Measurements from ENCODE around the gene DDTL.

The DDTL gene

DNA sequence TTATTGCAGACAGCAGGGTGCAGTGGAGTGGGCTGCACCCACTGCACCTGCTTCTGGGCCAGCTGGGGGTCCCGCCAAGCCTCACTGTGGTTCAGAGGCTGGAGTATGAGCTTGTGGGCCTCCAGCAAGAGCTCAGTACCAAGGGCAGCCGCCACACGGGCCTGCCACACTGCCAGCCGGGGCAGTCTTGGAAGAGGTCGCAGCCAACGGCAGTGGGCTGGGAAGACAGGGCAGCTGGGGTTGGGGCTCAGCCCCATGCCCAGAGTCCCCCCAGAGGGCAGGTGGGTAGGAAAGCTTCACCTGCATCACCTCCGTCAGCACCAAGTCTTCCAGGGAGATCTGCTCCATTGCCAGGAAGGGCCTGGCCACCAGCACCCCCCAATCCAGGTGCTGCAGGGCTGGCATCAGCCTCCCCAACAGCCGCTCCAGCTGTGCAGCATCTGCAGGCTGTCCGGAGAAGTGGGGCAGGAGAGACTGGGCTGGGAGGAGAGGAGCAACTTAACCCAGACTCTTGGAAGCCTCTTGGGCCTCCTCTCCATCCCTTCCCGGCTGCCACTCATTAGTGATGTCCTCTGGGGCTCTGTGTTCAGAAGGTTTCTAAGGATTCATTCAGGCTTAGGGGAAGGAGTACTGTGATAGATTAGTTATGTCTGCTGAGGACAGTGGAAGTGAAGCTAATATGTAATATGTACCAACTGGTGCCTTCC lies 39.7 kb downstream of the DDTL start:
- DNase-seq (ENCODE audit: low read depth, low spot score) = no peak

DNA sequence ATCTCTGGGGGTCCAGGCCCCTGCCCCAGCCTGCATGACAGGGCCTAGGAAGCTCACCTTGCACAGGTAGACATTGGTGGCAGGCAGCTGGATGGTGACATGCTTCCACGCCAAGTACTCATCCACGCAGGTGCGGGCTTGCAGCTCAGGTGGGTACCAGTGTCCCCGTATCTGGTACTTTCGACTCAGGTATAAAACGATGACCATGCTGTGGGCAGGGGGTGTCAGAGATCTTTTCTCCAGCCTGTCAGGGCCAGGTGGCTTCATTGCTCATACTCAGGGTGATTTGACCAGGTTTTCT lies 40.2 kb downstream of the DDTL start:
- DNase-seq (ENCODE audit: low read depth, low spot score) = no peak

DNA sequence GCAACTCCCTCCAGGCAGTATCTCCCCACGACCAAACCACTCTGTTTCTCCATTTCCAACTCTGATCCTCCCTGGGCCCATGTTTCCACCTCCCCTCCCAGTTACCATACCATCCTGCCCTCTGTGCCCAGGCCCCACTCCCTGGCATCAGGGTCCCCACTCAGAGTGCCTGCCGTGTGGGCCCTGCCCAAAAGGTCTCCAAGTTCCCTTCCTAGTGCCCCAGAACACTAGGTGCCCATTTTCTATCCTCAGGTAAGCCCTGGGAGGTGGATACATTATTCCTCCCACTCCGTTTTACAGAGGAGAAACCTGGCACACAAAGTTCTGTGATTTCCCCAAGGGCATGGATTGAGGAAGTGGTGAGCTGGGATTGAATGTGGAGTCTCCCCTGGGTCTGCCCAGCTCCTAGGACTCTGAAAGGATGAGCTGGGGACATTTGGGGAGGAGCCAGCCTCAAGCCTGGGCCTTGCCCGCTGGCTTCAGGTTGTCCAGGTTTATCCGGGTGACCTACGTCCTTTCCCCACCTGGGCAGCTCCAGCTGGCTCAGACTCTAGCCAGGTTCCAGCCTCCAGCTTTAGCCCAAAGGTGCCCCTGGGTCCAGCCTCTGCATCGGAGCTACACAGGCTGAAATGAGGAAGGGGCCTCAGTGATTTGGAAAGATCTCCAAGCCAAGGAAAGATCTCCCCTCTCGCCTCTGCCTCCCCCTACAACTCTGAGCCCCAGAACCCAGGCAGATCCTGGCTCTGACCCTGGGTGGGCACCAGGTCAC lies 40.7 kb downstream of the DDTL start:
- DNase-seq (ENCODE audit: low read depth, low spot score) = no peak

DNA sequence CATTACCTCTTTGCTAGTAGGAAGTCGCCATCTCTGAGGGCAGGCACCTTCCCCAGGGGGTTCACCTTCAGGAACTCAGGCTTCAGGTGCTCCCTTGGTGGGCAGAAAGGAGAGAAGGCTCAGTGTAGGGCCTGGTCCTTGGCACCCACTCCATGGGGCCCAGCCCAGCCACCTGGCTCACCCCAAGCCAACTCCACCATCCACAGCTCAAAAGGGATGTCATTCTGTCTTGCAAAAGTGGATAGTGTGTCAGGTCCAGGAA lies 41.3 kb downstream of the DDTL start:
- no peak for DNase-seq (ENCODE audit: low read depth, low spot score)

DNA sequence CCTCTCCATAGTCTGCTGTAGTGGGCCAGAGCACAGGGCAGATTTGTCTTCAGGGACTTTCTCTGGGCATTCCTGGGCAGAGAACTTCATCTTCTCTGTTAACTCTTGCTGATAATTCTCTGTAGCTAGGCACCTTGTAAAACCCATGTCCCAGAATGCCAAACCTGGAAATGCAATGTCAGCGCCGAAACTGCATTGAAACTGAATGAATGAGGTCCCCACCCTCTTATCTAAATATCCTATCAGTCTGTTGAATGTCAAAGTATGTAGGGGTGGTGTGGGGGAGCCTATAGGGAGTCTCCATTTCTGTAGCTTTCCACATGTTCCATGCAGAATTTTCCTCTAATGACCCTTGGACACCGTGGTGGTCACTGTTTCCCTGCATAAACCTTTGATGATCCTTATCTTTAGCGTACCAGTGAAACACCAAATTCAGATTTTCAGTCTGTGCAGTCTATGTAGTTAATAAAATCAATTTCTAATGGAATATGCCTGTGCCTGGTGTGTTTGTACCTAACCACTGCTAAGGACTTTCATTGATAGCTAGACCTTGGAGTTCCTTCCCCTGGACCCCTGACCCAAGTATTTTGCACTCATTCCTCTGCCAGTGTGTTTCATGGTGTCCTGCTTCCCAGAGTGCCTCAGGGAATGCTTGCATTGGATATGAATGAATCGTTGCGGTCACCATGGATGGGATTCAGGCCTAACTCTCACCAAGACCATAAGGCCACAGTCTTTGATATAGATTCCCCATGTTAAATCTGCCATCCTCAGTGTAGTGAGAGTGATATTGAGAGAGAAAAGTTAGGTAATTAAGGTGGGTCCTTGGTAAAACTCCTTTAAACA lies 41.9 kb downstream of the DDTL start:
- no peak for DNase-seq (ENCODE audit: low read depth, low spot score)

DNA sequence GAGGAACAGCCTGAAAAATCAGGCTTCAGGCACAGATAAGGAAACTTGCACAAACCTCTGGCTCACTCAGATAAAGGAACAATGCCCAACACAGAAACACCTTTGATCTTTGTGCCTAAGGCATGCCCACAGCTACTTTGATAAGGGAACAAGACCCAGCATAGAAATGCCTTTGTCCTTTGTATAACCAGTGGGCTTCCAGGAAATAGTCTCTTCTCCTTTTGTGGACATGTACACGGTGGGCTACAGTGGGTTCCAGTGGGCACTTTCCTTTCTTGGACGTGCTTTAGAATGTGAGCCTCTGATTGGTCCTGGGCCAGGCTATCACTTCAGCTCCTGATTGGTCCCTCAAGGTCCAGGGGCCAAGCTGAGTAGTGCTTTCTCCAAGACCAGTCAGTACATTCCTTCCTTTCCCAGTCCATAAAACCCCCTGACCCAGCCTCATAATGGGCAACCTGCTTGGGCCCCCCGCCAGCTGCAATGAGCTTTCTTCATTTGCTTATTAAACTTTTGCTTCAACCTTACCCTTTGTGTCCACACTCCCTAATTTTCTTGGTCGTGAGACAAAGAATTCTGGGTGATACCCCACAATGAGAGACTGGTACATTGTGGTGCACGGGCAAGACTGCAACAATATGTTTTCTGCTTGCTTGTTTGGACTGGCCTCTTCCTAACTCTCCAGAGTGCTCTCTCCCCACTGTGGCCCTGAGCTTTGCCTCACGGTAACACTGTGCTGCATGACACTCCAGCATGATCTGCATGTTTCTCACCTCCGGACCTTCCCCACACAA lies 42.7 kb downstream of the DDTL start:
- no peak for DNase-seq (ENCODE audit: low read depth, low spot score)

DNA sequence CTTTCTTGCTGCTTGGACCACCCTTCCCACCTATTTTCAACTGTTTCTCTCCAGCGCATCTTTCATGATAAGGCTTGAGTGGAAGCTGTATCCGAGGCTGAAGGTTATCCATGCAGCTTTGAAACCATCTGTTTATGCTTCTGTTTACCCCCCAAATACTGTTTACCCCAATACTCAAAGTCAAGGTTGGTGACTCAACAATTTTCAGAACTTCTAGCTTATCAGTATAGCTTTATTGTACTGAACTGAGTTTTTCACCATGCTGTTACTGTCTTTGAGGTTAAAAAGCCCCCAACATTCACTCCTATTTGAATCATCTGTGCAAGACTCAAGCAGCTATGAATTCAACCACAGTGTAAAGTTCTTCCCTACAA lies 43.3 kb downstream of the DDTL start:
- DNase-seq (ENCODE audit: low read depth, low spot score) = no peak

DNA sequence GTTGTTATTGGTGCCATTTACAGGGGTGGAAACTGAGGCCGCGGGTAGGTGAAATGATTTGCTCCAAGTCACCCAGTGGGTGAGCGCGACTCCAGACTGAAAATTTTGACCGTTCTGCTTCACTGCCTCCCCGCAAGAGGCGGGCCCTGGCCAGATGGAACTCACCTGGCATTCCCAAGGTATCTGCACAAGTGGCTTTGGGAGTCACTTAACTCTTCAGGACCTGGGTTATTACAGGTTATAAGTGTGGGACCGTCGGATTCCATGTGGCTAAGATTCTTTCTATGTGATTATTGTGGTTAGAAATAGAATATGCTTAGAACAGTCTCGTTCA lies 45.0 kb downstream of the DDTL start:
- no peak for DNase-seq (ENCODE audit: low read depth, low spot score)

DNA sequence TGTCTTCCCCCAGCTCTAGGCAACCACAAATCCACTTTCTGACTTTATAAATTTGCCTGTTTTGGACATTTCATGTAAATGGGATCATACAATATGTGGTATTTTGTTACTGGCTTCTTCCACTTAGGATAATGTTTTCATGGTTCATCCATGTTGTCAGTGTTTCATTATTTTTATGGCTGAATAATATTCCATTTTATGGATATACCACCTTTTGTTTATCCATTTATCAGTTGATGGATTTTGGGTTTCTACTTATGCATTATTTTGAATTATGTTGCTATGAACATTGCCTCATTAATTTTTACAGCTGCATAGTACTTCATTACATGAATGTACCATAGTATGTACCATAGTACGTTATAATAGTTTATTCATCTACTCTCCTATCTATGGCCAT lies 49.5 kb downstream of the DDTL start:
- no peak for DNase-seq (ENCODE audit: low read depth, low spot score)

DNA sequence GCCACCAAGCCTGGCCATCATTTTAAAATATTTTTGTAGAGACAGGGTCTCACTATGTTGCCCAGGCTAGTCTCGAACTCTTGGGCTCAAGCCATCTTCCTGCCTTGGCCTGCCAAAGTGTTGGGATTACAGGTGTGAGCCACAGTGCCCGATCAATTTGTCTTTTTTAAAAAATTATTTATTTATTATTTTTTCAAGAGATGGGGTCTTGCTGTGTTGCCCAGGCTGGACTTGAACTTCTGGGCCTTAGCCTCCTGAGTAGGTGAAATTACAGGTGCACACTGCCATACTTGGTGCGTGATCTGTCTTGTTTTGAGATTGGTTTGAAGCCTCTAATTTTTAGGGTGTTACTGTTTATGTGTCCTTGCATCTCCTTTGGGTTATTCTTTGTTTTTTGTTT lies 54.6 kb downstream of the DDTL start:
- DNase-seq (ENCODE audit: low read depth, low spot score) = no peak

Measured in activated CD4-positive, CD25-positive, alpha-beta regulatory T cell treated with anti-CD3 and anti-CD28 coated beads, Interleukin-2, amount 50 U/mL, for 16 hours (primary cell).